ENCODE data around the gene LTBR. TPM values are rescaled to one million over a fixed set of nuclear protein-coding genes. Genes with fewer than 3 reads are reported as not detected.
A peak's percentile ranks its signal among the peaks of the same experiment; 100 is the strongest.

The LTBR gene
- total and polyA plus RNA-seq, 5 donors from 2014 or later: 0.35 TPM; not detected in 4

- no peaks in the 10 kb centered on the region for H3K36me3 ChIP-seq (ENCODE audit: control insufficient read depth, insufficient read depth, low read length)
- peaks cover 8% of the 10 kb centered on the region for H3K27me3 ChIP-seq (ENCODE audit: control insufficient read depth, insufficient read depth, low read length)
- Mint-ChIP-seq H3K36me3 (no peaks in the 10 kb centered on the region), H3K9me3 (peaks cover 0 to 2% (median 0%) of the 10 kb centered on the region in 7 donors), H3K4me1 (peaks cover 0 to 19% (median 11%) of the 10 kb centered on the region in 4 donors), H3K4me3 (no peak overlapping the region), H3K27me3 (peaks cover 25% of the 10 kb centered on the region), H3K27ac (no peak overlapping the region)
- ATAC-seq (ENCODE audit: low read depth in 2 of 2) (no peak), DNase-seq (no peak)
- no peak overlapping the region for H3K4me3 ChIP-seq (ENCODE audit: low read depth, low read length)
- no peaks in the 10 kb centered on the region for H3K9me3 ChIP-seq (ENCODE audit: control insufficient read depth in 2 of 2, low read length in 2 of 2)
- H3K27ac ChIP-seq (ENCODE audit: insufficient read depth, low read length, poor library complexity, severe bottlenecking): no peak overlapping the region
- H3K4me1 ChIP-seq (ENCODE audit: control insufficient read depth, insufficient read depth, low read length, poor library complexity, severe bottlenecking): no peaks in the 10 kb centered on the region
Measured at GRCh38 chr12:6377667-6377994, 6.3 kb upstream of the LTBR start.

- Histone ChIP-seq H3K27me3 (ENCODE audit: control insufficient read depth, insufficient read depth, low read length) (peaks cover 12% of the 10 kb centered on the region), H3K9me3 (ENCODE audit: control insufficient read depth in 2 of 2, low read length in 2 of 2) (no peaks in the 10 kb centered on the region), H3K4me3 (ENCODE audit: low read depth, low read length) (no peak overlapping the region), H3K27ac (ENCODE audit: insufficient read depth, low read length, poor library complexity, severe bottlenecking) (no peak overlapping the region), H3K36me3 (ENCODE audit: control insufficient read depth, insufficient read depth, low read length) (no peaks in the 10 kb centered on the region), H3K4me1 (ENCODE audit: control insufficient read depth, insufficient read depth, low read length, poor library complexity, severe bottlenecking) (peaks cover 5% of the 10 kb centered on the region)
- no peaks in the 10 kb centered on the region for H3K36me3 Mint-ChIP-seq
- peak overlapping the region in 1 of 4 donors; percentile 15 for H3K4me3 Mint-ChIP-seq
- H3K9me3 Mint-ChIP-seq: peaks cover 0 to 2% (median 0%) of the 10 kb centered on the region in 7 donors
- H3K27ac Mint-ChIP-seq: no peak overlapping the region
- peaks cover 0 to 22% (median 8%) of the 10 kb centered on the region in 4 donors for H3K4me1 Mint-ChIP-seq
- H3K27me3 Mint-ChIP-seq: peaks cover 31% of the 10 kb centered on the region
- DNase-seq (no peak), ATAC-seq (ENCODE audit: low read depth in 2 of 2) (no peak)
Measured at GRCh38 chr12:6378709-6379472, 5.1 kb upstream of the LTBR start.

- H3K4me1 ChIP-seq (ENCODE audit: control insufficient read depth, insufficient read depth, low read length, poor library complexity, severe bottlenecking): peaks cover 9% of the 10 kb centered on the region
- DNase-seq: no peak
- Mint-ChIP-seq H3K4me3 (no peak overlapping the region), H3K9me3 (peaks cover 0 to 2% (median 0%) of the 10 kb centered on the region in 7 donors), H3K27me3 (peaks cover 41% of the 10 kb centered on the region), H3K4me1 (peaks cover 0 to 25% (median 8%) of the 10 kb centered on the region in 4 donors), H3K27ac (peak overlapping the region in 1 of 3 donors; percentile 41), H3K36me3 (no peaks in the 10 kb centered on the region)
- H3K9me3 ChIP-seq (ENCODE audit: control insufficient read depth in 2 of 2, low read length in 2 of 2): no peaks in the 10 kb centered on the region
- no peak overlapping the region for H3K27ac ChIP-seq (ENCODE audit: insufficient read depth, low read length, poor library complexity, severe bottlenecking)
- no peak overlapping the region for H3K4me3 ChIP-seq (ENCODE audit: low read depth, low read length)
- H3K36me3 ChIP-seq (ENCODE audit: control insufficient read depth, insufficient read depth, low read length): no peaks in the 10 kb centered on the region
- H3K27me3 ChIP-seq (ENCODE audit: control insufficient read depth, insufficient read depth, low read length): peaks cover 12% of the 10 kb centered on the region
- ATAC-seq (ENCODE audit: low read depth in 2 of 2): no peak
Measured at GRCh38 chr12:6380141-6381121, 3.5 kb upstream of the LTBR start.

- Histone ChIP-seq H3K27me3 (ENCODE audit: control insufficient read depth, insufficient read depth, low read length) (peaks cover 12% of the 10 kb centered on the region), H3K9me3 (ENCODE audit: control insufficient read depth in 2 of 2, low read length in 2 of 2) (no peaks in the 10 kb centered on the region), H3K4me1 (ENCODE audit: control insufficient read depth, insufficient read depth, low read length, poor library complexity, severe bottlenecking) (peaks cover 9% of the 10 kb centered on the region), H3K36me3 (ENCODE audit: control insufficient read depth, insufficient read depth, low read length) (no peaks in the 10 kb centered on the region), H3K27ac (ENCODE audit: insufficient read depth, low read length, poor library complexity, severe bottlenecking) (no peak overlapping the region), H3K4me3 (ENCODE audit: low read depth, low read length) (no peak overlapping the region)
- Mint-ChIP-seq H3K27me3 (peaks cover 52% of the 10 kb centered on the region), H3K4me1 (peaks cover 0 to 10% (median 2%) of the 10 kb centered on the region in 4 donors), H3K27ac (no peak overlapping the region), H3K4me3 (no peak overlapping the region), H3K9me3 (peaks cover 0 to 2% (median 0%) of the 10 kb centered on the region in 7 donors), H3K36me3 (no peaks in the 10 kb centered on the region)
- DNase-seq (no peak), ATAC-seq (ENCODE audit: low read depth in 2 of 2) (no peak)
Measured at GRCh38 chr12:6382371-6382770, 1.6 kb upstream of the LTBR start.

GRCh38 chr12:6382982-6383381 is 980 bp upstream of the LTBR start:
- no peak overlapping the region for H3K27ac Mint-ChIP-seq
- peaks cover 54% of the 10 kb centered on the region for H3K27me3 Mint-ChIP-seq

GRCh38 chr12:6384499-6385436 is 806 bp downstream of the LTBR start:
- H3K27ac ChIP-seq (ENCODE audit: insufficient read depth, low read length, poor library complexity, severe bottlenecking): no peak overlapping the region
- DNase-seq (no peak), ATAC-seq (ENCODE audit: low read depth in 2 of 2) (no peak)
- no peaks in the 10 kb centered on the region for H3K36me3 Mint-ChIP-seq
- peaks cover 60% of the 10 kb centered on the region for H3K27me3 Mint-ChIP-seq
- peaks cover 0 to 8% (median 0%) of the 10 kb centered on the region in 4 donors for H3K4me1 Mint-ChIP-seq
- no peak overlapping the region for H3K4me3 ChIP-seq (ENCODE audit: low read depth, low read length)
- H3K4me3 Mint-ChIP-seq: peak overlapping the region in 1 of 4 donors; percentile 8
- H3K36me3 ChIP-seq (ENCODE audit: control insufficient read depth, insufficient read depth, low read length): no peaks in the 10 kb centered on the region
- peaks cover 9% of the 10 kb centered on the region for H3K4me1 ChIP-seq (ENCODE audit: control insufficient read depth, insufficient read depth, low read length, poor library complexity, severe bottlenecking)
- no peak overlapping the region for H3K27ac Mint-ChIP-seq
- H3K9me3 ChIP-seq (ENCODE audit: control insufficient read depth in 2 of 2, low read length in 2 of 2): no peaks in the 10 kb centered on the region
- H3K9me3 Mint-ChIP-seq: peaks cover 0 to 2% (median 0%) of the 10 kb centered on the region in 7 donors
- peaks cover 12% of the 10 kb centered on the region for H3K27me3 ChIP-seq (ENCODE audit: control insufficient read depth, insufficient read depth, low read length)

More at GRCh38 chr12:6382982-6383381, 980 bp upstream of the LTBR start:
- Mint-ChIP-seq H3K9me3 (peaks cover 0 to 2% (median 0%) of the 10 kb centered on the region in 7 donors), H3K4me3 (peak overlapping the region in 1 of 4 donors; percentile 68), H3K4me1 (peaks cover 0 to 8% (median 0%) of the 10 kb centered on the region in 4 donors), H3K36me3 (no peaks in the 10 kb centered on the region)
- no peak overlapping the region for H3K27ac ChIP-seq (ENCODE audit: insufficient read depth, low read length, poor library complexity, severe bottlenecking)
- H3K27me3 ChIP-seq (ENCODE audit: control insufficient read depth, insufficient read depth, low read length): peaks cover 12% of the 10 kb centered on the region
- no peak overlapping the region for H3K4me3 ChIP-seq (ENCODE audit: low read depth, low read length)
- no peaks in the 10 kb centered on the region for H3K9me3 ChIP-seq (ENCODE audit: control insufficient read depth in 2 of 2, low read length in 2 of 2)
- no peak for DNase-seq
- H3K4me1 ChIP-seq (ENCODE audit: control insufficient read depth, insufficient read depth, low read length, poor library complexity, severe bottlenecking): peaks cover 9% of the 10 kb centered on the region
- no peak for ATAC-seq (ENCODE audit: low read depth in 2 of 2)
- no peaks in the 10 kb centered on the region for H3K36me3 ChIP-seq (ENCODE audit: control insufficient read depth, insufficient read depth, low read length)

- Mint-ChIP-seq H3K36me3 (no peaks in the 10 kb centered on the region), H3K27ac (peak overlapping the region in 1 of 3 donors; percentile 38), H3K27me3 (peaks cover 54% of the 10 kb centered on the region), H3K4me3 (no peak overlapping the region), H3K9me3 (no peaks in the 10 kb centered on the region), H3K4me1 (peaks cover 0 to 8% (median 0%) of the 10 kb centered on the region in 4 donors)
- Histone ChIP-seq H3K27ac (ENCODE audit: insufficient read depth, low read length, poor library complexity, severe bottlenecking) (no peak overlapping the region), H3K4me1 (ENCODE audit: control insufficient read depth, insufficient read depth, low read length, poor library complexity, severe bottlenecking) (peaks cover 9% of the 10 kb centered on the region), H3K36me3 (ENCODE audit: control insufficient read depth, insufficient read depth, low read length) (no peaks in the 10 kb centered on the region), H3K27me3 (ENCODE audit: control insufficient read depth, insufficient read depth, low read length) (peaks cover 12% of the 10 kb centered on the region), H3K4me3 (ENCODE audit: low read depth, low read length) (no peak overlapping the region), H3K9me3 (ENCODE audit: control insufficient read depth in 2 of 2, low read length in 2 of 2) (no peaks in the 10 kb centered on the region)
- no peak for DNase-seq
- no peak for ATAC-seq (ENCODE audit: low read depth in 2 of 2)
Measured at GRCh38 chr12:6386038-6386437, 2.1 kb downstream of the LTBR start.
